Measurements from ENCODE around the gene CHGA.

The CHGA gene

DNA sequence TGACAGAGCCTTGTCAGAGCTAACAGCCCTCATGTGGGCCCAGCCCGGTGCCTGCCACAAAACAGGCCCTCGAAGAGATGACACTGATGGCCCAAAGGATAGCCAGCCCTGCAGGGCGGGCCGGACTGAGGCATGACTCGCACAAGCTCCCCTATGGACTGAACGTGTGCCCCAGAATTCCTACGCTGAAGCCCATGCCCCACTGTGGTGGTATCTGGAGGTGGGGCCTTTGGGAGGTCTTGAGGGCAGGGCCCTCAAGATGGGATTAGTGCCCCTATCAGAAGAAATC lies 38.6 kb downstream of the CHGA start:
- DNase-seq (ENCODE audit: low spot score) = no peak

DNA sequence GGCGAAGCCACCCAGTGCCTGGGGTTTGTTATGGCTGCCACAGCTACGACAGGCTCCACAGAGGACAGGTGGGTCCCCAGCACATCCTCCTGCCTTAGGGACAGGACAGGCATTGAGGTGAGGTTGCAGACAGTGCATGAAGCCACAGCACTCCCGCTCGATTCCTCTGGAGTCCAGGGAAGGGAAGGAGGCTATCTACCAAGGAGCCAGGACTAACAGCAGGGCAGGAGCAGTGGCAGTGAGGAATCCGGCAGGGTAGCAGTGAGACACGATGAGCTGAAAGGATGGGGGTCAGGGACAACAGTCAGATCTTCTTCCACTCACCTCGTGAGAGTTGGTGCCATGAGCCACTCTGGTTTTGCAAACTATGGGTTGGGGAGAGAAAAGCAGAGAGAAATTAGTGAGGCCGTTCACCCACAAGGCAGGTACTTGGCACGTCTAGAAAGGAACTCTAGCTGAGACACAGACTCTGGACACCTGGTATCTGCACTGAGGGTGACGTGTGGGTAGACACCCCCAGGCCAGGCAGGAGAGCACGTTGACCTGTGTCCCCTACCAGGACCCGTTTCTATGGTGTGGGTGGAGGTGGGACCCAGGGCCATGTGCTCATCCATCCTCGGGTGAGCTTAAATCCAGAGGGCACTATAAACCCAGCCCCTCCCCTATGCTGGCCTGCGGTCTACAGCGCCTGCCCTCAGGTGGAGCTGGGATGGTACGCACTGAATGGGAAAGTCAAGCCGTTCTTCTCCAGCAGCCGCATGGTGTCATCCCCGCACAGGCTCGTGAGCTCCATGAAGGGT lies 39.3 kb downstream of the CHGA start:
- no peak for DNase-seq (ENCODE audit: low spot score)

DNA sequence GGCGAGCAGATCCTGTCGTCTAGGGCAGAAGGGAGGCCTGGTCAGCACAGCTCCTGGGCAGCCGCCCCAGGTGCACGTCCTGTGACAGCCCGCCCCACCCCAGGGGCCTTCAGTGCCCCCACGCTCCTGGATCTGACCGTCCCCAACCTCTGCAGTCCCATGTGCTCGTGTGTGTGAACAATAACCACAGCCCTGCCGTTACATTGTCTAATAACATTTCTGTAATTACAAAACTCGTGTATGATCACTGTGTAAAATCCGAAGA lies 39.8 kb downstream of the CHGA start:
- DNase-seq (ENCODE audit: low spot score) = no peak

DNA sequence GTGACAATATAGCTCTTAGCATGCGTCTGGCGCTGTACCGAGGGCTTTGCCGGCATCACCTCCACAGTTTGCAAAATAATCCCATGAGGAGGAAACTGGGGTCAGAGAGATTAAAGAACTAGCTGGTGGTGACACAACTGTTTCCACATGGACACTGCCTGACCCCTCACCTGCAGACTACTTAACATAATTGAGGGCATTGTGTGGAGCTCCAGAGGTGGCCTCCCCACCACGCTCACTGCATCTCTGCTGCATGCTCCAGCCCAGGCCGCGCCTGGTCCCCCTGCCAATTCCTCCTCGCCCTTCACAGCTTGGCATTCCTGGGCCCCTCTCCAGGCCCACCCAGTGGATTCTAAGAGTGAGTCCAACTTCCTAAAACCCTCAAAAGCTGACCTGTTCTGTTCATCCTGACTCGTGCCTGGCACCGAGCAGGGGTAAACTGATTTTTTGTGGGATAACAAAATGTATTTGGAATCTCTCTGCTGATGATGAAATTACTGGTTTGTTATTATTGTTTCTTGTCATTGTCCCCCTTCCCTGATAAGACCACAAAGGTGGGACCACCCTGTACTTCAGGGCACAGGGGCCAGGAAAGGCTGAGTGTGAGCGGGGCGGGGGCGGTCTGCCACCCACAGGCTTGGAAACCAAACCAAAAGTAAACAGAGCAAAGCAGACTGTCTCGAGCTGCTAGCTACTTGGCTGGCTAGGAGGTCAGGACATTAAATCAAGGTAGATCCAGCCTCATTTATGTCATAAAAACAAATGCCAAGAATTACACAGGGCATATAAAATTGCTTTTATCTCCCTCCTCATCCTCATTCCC lies 40.6 kb downstream of the CHGA start:
- DNase-seq (ENCODE audit: low spot score) = no peak

DNA sequence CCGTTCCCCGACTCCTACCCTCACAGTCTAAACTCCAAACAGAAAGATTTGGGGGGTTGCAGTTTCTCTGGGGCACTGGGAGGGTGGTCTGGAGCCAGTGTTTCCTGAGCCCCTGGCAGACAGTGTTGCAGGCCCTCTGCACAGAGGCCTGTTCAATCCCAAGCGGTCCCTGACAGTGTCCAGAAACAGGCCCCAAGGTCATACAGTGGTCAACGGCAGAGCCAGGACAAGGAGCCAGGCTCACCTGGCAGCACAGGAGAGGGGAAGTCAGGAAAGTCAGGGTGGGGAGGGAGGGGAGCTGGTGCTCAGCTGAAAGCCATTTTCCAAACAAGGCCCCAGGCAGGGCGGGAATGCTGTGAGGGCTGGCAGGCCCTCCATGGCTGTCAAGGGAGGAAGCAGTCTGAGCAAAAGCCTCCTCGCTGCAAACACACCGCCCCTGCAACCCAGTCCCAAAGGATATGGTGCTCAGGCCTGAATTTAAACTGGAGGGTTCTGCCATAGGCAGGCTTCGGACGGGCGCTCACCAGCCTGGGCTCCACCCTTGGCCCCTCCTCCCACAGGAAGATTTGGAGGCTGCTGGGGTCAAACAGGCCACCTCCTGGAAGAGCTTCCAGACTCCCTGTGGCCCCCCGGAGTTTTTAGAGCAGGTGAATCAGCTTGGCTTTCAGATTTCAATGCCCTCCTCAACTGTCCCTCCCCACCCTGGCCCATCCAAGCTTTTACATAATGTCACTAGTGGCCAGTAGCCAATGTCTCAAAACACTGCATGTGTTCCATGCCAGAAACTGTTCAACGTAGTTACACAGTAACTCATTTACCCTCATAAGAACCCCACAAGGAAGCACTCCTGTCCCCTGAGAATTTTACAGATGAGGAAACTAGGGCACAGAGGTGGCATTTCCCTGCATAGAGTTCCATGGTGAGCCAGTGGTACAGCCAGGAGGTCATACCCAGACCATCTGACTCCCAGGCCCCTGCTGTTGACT lies 41.5 kb downstream of the CHGA start:
- no peak for DNase-seq (ENCODE audit: low spot score)

DNA sequence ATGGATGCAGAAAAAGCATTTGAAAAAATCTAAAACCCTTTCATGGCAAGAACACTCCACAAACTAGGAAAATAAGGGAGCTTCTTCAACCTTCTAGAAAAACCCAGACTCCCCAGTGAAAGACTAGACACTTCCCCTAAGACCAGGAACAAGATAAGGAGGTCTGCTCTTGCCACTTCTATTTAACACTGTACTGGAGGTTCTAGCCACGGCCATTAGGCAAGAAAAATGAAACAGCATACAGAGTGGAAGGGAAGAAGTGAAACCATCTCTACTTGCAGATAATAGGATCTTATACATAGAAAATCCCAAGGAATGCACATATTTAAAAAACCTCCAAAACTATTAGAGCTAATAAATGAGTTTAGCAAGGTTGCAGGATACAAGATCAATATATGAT lies 42.3 kb downstream of the CHGA start:
- DNase-seq (ENCODE audit: low spot score) = no peak

DNA sequence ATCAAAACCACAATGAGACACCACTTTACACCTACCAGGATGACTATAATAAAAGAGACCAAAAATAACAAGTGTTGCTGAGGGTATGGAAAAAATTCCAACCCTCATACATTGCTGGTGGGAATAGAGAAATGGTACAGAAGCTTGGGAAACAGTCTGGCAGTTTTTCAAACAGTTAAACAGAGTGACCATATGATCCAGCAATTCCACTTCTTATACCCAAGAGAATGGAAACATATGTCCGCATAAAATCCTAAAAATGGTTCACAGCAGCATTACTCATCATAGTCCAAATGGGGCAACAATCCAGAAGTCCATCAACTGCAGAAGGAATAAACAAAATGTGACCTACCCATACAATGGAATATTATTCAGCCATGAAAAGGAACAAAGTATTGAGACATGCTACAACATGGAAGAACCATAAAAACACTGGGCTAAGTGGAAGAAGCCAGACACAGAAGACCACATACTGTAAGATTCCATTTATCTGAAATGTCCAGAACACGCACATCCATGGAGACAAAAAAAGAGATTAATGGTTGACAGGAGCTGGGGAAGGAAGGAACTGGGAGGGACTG lies 44.5 kb downstream of the CHGA start:
- no peak for DNase-seq (ENCODE audit: low spot score)

DNA sequence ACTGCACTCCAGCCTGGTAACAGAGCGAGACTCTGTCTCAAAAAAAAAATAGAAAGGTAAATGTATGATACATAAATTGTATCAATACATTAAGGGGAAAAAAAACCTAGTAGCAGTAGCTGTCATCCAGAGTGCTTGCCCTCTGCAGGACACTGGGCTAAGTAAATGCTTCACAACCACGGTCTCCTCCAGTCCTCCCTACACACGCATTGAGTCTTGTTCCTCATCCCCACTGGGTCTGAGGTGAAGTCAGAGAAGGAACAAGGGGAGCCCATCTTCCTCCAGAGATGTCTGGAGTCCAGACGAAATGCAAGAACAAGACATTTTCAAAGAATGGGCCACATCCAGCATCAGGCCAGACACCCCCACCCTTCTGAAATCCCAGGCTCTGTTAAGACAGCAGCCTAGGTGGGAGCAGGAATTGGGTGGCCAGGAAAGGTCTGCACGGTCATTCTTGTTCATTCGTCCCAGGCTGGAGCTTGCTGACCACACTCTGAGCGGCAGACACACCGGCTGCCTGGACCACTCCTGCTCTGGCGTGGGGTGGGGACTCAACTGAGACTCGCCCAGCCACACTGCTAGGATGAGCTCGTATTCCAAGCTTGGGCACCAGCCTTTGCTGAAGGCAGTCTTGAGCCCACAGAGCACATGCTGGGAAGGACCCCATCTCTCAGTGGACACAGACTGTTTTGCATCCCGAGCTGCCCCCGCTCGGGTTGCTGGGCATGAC lies 45.5 kb downstream of the CHGA start:
- DNase-seq (ENCODE audit: low spot score) = no peak

DNA sequence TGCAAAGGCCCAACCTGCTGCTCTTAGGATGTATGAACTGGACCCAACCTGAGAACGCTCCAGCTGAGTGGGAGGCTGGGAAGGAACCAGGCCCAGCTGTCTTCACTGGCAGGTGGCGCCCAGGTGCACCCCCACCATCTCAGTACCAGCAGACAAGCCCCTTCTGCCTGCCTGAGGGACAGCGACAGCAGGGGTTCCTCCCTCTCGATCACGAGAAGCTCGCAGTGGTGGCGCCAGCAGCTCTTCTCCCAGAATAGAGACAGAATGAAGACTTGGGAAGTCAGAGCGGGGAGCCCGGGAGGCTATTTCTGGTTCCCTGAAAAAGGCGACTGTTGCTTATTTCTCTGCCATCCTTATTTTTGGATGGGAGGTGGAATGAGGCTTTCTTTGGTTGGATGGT lies 46.5 kb downstream of the CHGA start:
- no peak for DNase-seq (ENCODE audit: low spot score)

DNA sequence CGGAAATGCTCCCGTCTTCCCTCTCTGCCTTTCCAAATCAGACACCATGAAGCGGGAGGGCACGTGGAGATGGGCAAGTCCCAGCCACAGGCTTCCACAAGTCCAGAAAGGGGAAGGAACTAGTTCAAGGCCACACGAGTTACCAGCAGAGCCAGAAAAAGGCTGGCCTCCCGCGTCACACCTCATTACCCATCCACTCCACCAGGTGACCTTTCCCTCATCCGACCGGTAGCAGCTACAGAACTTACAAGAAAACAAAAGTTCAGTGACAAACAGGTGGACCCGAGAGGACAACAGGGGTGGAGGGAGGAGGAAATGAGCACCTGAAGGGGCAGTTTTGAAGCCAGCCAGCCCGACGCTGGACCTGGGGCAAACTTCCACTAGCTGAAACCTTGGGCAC lies 46.9 kb downstream of the CHGA start:
- no peak for DNase-seq (ENCODE audit: low spot score)

DNA sequence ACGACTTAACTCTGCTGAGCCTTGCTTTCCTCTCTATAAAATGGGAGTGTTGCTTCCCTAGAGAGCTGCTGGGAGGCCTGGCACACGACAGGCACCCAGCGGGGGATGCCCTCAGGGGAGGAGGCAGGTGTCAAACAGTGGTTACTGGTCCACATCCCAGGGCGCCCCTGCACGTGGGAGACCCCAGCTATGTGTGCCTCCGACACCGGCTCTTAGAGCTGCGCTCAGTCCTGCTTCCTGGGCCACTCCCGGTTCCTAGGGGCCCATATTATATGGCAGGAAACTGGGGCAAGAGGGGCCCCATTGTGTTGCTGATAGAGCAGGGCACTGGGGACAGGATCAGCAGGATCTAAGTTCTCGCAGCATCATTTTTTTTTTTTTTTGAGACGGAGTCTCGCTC lies 47.3 kb downstream of the CHGA start:
- DNase-seq (ENCODE audit: low spot score) = no peak

DNA sequence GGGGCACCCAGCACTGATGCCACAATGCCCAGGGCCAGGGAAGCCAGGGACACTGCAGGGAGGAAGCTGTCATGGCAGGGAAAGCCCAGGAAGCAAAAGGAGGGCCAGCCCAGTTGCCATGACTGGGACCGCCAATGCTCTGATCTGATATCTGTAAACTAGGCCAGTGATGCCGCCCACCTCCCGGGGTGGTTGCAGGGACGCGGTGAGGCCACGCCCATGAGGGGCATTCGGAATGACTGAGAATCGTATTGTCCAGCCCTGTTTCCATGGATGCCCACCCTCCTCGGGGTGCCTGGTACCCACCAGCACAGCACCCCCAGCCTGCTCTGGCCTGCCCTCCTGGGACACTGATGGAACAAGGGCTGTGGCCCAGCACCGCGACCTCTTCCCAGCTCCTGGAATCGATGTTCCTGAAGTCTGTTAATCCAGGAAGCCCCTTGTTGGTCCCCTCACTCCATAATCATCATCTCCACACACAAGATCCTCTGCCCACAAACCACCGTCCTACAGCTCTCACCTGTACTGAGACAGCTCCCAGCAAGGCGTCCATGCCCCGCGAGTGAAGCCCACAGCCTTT lies 48.7 kb downstream of the CHGA start:
- no peak for DNase-seq (ENCODE audit: low spot score)

DNA sequence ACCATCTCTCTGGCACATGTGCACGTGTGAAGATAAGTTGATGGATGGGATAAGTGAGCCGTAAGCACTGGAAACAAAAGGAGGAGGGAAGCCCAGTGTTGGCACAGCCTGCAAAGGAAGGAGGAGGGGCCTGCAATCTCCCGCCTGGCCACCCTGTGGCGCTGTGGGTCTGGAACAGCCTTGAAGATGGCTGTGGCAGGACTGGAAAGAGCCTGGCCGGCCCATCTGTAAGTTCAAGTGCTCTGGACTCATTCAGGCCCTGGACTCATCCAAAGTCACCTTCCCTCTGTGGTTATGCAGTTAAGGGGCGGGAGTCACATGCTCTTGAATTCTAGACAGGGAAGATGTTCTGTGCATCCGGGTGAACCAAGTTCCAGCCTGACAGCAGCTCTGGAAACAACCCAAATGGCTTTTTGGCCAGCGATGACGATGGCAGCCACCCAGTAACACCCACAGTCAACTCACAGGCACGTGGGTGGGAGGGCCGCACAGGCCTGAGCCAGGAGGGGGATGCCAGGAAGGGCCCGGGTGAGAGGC lies 50.4 kb downstream of the CHGA start:
- DNase-seq (ENCODE audit: low spot score) = peak; percentile 50

DNA sequence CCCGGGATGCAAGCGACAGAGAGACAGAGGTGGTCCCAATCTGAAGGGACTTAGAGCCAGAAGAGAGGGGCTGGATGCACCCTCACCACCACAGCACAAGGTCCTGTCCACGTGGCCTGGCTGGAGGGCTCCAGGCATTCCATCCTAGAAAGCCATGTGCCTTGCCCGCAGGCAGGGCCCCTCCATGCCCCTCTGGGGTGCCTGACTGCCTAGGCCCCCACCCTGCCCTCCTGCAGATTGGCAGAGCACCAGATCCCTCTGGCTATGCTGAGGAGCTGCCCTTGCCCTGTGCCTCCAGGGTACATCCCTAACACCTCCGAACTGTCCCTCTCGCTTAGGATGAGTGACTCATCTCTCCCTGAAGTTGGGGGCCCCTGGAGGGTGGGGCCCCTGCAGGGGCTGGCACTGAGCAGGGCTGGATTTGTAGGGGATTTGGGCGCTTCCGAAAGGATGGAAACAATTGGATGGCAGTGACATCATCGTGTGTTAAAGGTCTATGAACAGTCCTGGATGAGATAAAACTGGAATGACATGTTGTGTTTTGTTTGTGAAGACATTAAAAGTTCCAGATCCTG lies 50.9 kb downstream of the CHGA start:
- DNase-seq (ENCODE audit: low spot score) = no peak

DNA sequence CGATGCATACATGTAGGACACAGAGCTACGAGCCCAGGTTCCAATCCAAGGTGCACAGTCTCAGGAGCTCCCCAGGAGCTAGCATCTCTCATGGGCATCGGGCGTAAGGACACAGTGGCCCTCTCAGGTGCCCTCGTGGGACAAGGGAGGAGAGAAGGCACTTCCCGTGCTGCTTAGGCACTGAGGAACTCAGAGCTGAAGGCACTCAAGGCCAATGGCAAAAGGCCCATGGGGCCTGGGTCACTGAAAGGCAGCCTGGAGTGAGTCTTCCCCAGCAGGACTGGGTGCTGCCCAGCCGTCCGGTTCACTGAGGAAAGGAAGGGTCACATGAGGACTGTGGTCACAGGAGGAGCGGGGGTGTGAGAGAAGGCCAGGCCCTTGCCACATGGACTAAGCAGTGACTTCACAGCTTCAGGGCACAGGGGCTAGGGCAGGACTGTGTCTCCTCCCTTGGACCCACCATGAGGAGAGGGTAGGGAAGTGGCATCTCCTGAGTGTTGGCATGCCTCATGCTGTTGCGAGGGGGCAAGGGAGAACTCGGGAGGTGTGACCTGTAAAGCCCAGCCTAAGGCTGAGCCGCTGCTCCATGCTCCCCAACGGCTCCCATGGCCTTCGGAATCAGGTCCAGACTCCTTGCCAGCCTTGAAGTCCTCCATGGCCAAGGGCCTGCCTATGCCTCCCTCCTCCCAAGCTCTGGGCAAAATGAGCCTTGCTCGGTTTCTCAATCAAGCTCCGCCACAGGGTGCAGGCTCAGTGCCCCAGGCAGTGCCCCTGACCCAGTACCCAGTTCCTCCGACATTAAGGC lies 51.8 kb downstream of the CHGA start:
- no peak for DNase-seq (ENCODE audit: low spot score)

DNA sequence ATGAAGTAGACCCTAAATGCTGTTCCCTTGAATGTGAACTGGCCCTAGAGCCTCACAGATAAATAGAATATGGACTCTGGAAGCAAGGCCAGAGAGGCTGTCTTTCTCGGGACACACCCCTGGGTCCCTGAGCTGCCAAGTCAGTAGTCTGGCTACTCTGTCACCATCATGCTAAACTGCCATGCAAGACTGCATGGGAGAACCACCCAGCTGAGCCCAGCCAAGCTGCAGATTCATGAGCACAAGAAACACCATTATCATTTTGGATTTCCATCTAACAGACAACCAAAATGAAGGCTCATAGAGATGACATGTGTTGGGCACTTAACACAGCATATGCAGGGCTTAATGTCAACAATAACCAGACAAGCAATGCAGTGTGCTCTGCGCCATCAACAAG lies 53.3 kb downstream of the CHGA start:
- no peak for DNase-seq (ENCODE audit: low spot score)

DNA sequence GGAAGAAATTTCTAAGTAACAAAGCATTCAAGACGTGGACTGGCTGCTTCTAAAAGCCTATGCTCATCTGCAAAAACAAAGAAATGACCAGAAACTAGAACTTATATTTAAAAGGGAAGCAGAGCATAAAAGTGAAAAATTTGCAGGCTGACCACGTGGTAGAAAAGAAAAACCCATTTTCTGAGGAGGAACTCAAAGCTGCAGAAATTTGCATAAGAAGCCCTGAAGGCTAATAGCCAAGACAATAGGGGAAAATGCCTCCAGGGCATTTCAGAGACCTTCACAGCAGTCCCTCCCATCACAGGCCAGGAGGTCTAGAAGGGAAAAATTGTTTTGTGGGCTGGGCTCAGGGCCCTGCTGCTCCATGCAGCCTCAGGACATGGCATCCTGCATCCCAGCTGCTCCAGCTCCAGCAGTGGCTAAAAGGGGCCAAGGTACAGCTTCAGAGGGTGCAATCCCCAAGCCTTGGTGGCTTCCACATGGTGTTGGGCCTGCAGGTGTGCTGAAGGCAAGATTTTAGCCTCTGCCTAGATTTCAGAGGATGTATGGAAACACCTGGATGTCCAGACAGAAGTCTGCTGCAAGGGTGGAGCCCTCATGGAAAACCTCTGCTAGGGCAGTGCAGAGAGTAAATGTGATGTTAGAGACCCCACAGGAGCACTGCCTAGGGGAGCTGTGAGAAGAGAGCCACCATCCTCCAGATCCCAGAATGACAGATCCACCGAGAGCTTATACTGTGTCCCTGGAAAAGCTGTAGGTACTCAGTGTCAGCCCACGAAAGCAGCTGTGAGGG lies 55.5 kb downstream of the CHGA start:
- DNase-seq (ENCODE audit: low spot score) = no peak

DNA sequence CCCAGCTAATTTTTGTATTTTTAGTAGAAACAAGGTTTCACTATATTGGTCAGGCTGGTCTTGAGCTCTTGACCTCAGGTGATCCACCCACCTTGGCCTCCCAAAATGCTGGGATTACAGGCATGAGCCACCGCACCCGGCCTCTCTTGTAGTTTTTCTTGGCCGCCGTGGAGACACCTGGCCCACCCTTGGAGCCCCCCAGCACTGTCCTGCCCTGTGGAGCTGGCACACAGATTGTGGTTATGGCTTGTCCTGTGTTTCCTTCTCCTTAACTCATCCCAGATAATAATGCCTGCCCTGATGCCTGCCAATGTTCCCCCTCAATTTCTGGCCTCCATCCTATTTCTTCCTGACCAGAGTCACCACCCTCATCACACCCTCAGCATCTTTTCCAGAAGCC lies 57.9 kb downstream of the CHGA start:
- no peak for DNase-seq (ENCODE audit: low spot score)

DNA sequence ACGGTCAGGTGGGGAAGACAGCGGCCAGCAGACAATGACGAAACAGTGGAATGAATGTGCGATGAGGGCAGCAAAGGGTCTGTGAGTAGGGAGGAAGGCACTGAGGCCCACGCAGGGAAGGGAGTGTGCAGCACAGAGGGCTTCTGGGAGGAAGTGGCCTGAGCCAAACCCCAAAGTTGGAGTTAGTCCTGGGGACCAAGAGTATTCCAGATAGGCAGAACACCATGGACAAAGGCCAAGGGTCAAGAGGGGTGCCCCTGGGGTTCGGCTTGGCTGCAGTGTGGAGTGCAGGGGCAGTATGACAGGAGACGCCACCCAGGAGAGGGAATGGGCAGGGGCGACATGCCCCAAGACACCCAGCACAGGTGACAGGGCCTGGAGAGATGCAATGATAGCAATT lies 58.8 kb downstream of the CHGA start:
- DNase-seq (ENCODE audit: low spot score) = no peak
